ENCODE measurements around the gene KIF21B.

DNA sequence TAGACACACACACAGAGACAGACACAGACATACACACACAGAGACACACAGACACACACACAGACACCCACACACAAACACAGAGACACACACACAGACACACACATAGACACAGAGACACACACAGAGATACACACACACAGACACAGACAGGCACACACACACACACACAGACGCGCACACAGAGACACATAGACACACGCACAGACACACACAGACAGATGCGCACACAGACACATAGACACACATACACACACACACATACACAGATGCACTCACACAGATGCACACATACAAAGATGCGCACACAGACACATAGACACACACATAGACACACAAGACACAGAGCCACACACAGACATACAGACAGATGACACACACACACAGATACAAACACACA, 16.0 kb downstream of the KIF21B start:
- TF ChIP-seq MYC (IDR thresholded peaks at IDR 0.05; ENCODE audit: low read depth, low read length) (no peak), CTCF (IDR thresholded peaks at IDR 0.05; ENCODE audit: low read depth, low read length) (no peak), POLR2A (IDR thresholded peaks at IDR 0.05; ENCODE audit: extremely low read depth, insufficient read length) (no peak)
- TF ChIP-seq, protein P1, sequence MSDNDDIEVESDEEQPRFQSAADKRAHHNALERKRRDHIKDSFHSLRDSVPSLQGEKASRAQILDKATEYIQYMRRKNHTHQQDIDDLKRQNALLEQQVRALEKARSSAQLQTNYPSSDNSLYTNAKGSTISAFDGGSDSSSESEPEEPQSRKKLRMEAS (IDR thresholded peaks at IDR 0.05; ENCODE audit: low read depth, low read length) = no peak
